ENCODE measurements around the gene TDRD9. TPM values are rescaled to one million over a fixed set of nuclear protein-coding genes. Genes with fewer than 3 reads are reported as not detected.

The TDRD9 gene
- total RNA-seq, 1 donor = 0.45 TPM

- TF ChIP-seq CTCF (IDR thresholded peaks at IDR 0.05; ENCODE audit: insufficient read depth, low read length) = no peak
- DNase-seq (ENCODE audit: low read depth) = no peak
- no peak overlapping the region for H3K4me3 ChIP-seq (ENCODE audit: low read depth, low read length)
Observed at GRCh38 chr14:104034976-104035699, 106.9 kb downstream of the TDRD9 start.

GRCh38 chr14:104036212-104036611 is 108.0 kb downstream of the TDRD9 start:
- H3K4me3 ChIP-seq (ENCODE audit: low read depth, low read length) = no peak overlapping the region
- DNase-seq (ENCODE audit: low read depth) = no peak
- TF ChIP-seq CTCF (IDR thresholded peaks at IDR 0.05; ENCODE audit: insufficient read depth, low read length) = no peak

DNA sequence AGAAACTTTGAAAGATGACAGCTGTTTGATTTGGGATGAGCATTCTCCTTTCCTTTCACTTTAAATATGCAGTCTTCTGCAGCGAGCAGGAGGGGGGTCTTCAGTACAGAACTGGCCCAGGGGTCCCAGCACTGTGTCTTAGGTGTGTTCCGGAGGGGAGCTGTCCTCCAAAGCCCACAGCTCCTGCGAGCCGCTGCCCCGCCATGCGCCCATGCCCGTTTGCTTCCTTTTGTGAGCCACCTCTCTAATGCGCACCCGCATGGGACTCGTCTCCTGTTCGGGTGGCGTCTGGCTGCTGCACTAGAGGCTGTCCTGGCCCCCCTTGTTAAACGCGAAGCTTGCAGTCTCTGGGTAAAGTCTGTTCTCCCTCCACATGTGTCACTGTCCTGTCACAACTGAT is 108.8 kb downstream of the TDRD9 start:
- no peak for TF ChIP-seq CTCF (IDR thresholded peaks at IDR 0.05; ENCODE audit: insufficient read depth, low read length)
- no peak overlapping the region for H3K4me3 ChIP-seq (ENCODE audit: low read depth, low read length)
- no peak for DNase-seq (ENCODE audit: low read depth)

DNA sequence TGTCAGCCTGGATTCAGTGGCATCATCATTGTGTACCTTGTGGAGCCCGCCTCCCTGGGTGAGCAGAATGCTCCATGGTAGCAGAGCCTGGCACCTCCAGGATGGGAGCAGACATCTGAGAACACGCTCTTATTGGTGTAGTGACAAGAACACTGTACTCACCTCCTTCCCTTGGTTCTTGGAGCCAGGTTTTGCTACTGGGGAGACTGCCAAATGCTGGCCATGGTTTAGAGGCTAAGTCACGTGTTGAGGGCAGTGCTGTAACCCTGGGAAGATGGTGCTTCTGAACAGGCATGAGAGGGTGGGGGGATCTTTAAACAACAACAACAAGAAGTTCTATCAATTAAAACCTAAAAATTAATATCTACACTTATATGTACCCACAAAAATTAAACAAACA is 109.6 kb downstream of the TDRD9 start:
- no peak for TF ChIP-seq CTCF (IDR thresholded peaks at IDR 0.05; ENCODE audit: insufficient read depth, low read length)
- no peak overlapping the region for H3K4me3 ChIP-seq (ENCODE audit: low read depth, low read length)
- DNase-seq (ENCODE audit: low read depth) = no peak

DNA sequence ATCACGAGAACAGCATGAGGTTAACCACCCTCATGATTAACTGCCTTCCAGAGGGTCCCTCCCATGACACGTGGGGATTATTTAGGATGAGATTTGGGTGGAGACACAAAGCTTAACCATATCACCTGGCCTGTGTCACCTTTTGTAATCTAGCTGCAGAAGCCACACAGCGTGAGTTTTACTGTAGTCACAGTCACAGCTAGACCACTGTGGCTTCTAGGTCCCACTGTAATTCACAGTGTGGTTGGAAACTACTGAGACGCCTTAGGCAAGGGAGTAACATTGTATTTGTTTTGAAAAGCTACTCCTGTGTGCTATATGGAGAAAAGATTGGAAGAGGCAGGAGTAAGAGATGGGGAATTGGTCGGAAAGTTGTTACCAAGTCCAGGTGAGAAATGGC is 111.0 kb downstream of the TDRD9 start:
- TF ChIP-seq CTCF (IDR thresholded peaks at IDR 0.05; ENCODE audit: insufficient read depth, low read length) = no peak
- no peak overlapping the region for H3K4me3 ChIP-seq (ENCODE audit: low read depth, low read length)
- no peak for DNase-seq (ENCODE audit: low read depth)

DNA sequence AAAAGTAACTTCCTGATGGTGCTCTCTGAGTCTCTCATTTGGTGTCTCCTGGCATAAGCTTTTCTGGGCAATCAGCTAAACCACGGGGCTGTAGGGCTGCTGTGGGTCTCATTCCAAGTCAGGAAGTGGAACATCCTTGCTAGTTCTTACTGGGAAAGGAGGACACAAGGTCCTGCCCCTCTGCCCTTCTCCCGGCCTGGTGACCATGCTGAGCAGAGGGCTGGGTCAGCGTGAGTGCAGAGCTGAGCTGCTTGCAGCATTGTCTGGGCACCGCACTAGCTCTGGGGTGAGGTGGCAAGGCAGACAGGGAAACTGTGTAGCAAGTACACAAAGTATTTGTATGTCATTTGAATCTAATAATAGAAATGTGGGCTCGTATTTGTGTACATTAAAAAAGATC is 112.3 kb downstream of the TDRD9 start:
- no peak overlapping the region for H3K4me3 ChIP-seq (ENCODE audit: low read depth, low read length)
- no peak for TF ChIP-seq CTCF (IDR thresholded peaks at IDR 0.05; ENCODE audit: insufficient read depth, low read length)
- DNase-seq (ENCODE audit: low read depth) = no peak

All from fibroblast of the aortic adventitia (primary cell).